SIG-M5 treated with dmso at 0.1 percent for 504 hours (cell line): ENCODE results near the gene RAB40C.
A peak's percentile ranks its signal among the peaks of the same experiment; 100 is the strongest.

Source experiments
- DNase-seq: peaks from one replicate; lab custom pipeline; 2025; ENCODE audit not compliant: unreplicated experiment; lab: John Stamatoyannopoulos, UW

RAB40C gene

DNA sequence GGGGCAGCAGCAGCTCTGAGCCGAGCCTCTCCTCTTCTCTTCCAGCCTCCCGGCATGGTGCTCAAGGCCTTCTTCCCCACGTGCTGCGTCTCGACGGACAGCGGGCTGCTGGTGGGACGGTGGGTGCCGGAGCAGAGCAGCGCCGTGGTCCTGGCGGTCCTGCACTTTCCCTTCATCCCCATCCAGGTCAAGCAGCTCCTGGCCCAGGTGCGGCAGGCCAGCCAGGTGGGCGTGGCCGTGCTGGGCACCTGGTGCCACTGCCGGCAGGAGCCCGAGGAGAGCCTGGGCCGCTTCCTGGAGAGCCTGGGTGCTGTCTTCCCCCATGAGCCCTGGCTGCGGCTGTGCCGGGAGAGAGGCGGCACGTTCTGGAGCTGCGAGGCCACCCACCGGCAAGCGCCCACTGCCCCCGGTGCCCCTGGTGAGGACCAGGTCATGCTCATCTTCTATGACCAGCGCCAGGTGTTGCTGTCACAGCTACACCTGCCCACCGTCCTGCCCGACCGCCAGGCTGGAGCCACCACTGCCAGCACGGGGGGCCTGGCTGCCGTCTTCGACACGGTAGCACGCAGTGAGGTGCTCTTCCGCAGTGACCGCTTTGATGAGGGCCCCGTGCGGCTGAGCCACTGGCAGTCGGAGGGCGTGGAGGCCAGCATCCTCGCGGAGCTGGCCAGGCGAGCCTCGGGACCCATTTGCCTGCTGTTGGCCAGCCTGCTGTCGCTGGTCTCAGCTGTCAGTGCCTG, 15.7 kb upstream of the RAB40C start:
- DNase-seq, result no peak

GRCh38 chr16:575354-576196, 14.3 kb upstream of the RAB40C start:
- no peak for DNase-seq

- DNase-seq, result no peak
Measured at GRCh38 chr16:576197-576822, 13.6 kb upstream of the RAB40C start.

DNA sequence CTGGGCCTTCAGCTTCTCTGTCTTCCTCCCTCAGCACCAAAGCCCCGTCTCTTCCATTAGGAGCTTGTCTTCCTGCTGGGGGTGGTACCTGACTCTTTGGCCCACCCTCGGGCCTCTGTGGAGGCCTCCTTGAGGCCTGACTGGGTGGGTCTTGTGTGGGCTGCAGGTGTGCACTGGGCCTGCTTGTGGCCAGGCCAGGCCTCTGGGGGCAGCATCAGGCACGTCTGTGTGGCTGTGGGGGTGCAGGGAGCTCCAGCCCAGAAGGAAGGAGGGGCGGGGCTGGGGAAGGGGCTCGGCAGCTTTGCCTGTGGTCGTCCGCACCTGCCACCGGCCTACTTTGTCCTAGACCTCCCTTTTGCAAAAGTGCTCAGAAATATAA, 13.1 kb upstream of the RAB40C start:
- DNase-seq, result no peak

- DNase-seq, result no peak
Measured at GRCh38 chr16:577796-578195, 12.1 kb upstream of the RAB40C start.

- DNase-seq, result no peak
Measured at GRCh38 chr16:578232-578869, 11.5 kb upstream of the RAB40C start.

DNA sequence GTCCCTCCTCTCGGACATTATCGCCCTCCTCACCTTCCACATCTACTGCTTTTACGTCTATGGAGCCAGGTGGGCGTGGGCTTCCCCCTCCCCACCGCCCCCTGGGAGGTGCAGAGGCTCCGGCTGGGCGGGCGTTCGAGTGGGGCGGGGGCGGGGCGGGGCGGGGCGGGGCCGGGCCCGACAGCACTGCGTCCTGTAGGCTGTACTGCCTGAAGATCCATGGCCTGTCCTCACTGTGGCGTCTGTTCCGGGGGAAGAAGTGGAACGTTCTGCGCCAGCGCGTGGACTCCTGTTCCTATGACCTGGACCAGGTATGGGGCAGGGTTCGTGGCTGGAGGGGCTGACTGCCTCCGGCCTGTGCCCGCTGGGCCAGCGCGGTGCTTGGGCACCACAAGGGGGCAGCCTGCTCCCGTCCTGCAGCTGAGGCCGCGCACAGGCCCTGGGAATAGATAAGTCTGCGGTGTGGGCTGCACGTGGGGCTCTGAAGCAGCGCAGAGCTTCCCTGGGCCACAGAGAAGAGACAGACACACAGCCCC, 10.9 kb upstream of the RAB40C start:
- peak; percentile 59 for DNase-seq

DNA sequence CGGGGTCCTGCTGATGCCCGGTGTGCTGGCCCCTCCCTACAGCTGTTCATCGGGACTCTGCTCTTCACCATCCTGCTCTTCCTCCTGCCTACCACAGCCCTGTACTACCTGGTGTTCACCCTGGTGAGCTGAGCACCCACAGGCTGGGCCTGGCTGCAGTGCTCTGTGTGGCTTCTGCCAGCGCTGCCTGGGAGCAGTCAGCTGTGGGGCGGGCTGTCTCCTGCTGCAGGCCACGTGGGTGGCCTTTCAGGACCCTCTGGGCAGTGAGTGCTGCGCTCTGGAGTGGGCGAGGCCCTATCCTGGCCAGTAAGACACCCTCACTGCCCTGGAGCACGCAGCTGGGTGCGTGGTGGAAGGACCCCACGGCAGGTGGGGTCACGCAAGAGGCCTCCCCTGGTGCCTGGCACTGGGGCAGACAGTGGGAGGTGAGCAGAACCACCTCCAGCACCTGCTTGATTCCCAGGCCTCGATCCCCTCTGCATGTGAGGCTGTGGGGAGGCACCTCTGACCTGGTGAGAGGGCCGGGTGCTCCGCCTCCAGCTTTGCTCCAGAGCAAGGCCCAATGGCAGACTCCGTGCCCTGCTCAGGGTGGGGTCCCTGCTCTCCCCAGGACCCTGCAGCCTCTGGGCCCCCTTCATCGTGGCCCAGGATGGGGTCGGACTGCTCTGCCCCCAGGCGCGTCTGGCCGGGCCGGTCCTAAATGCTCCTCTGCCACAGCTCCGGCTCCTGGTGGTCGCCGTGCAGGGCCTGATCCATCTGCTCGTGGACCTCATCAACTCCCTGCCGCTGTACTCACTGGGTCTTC, 9.5 kb upstream of the RAB40C start:
- no peak for DNase-seq

DNA sequence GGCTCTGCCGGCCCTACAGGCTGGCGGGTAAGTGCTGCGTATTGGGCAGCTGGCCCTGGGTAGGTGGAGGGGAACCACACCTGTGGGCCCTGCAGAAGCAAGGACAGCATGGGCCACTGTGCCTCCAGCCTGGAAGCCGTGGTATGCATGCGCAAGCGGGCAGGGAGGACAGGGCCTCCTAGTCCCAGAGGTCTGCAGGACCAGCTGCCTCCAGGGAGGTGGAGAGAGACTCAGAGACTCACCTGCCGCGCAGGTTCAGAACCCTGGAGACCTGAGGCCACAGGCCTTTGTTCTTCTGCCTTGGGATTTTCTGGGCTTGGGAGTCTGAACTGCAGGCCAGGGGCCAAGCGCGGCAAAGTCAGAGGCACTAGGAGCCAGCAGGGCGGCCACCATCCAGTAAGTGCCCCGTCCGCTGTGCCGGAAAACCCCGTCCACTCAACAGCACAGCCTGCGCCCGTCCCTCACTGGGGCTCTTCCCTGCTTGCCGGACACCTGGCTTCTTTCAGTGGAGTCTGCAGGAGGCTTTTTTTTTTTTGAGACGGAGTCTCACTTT, 8.8 kb upstream of the RAB40C start:
- DNase-seq, result no peak

DNA sequence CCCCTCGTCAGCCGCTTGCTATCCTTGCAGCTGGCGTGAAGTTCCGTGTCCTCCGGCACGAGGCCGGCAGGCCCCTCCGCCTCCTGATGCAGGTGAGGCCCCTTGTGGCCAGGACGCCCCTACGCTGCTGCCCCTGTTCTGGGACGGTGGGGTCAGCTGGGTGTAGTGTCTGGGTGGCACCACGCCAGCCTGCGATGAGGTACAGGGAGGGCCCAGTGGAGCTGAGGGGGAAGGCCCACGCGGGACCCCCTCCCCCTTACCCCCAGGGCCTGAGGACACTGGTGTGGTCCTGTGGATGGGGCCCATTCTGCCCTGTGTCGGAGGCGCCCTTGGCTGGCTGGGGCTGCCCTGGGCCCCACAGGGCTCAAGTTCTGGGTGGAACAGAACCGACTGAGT, 7.7 kb upstream of the RAB40C start:
- DNase-seq, result no peak

DNA sequence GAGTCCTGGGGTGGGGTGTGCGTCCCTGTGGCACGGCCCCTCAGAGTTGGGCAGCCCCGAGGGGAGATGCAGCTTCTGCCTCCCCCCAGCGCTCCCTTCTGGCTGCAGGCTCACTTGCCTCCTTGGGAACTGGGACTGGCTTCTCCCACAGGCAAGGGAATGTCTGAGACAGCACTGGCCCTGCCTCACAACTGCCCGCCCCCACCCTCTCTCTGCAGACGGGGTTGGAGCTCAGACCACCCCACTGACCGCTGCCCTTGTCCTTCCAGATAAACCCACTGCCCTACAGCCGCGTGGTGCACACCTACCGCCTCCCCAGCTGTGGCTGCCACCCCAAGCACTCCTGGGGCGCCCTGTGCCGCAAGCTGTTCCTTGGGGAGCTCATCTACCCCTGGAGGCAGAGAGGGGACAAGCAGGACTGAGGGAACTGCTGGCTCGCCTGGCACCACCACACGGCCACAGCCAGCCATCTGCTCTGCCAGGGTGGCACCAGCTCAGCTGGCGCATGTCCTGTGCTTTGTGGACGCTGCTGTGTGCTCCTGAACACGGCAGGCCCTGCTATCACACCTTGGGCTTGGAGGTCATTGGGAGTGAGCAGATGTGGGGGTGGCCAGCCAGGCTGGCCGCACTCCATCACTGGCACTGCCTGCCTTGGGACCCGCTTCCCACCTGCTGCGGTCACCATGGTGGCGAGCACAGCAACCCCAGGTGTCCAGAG, 7.1 kb upstream of the RAB40C start:
- no peak for DNase-seq

GRCh38 chr16:583470-583814, 6.4 kb upstream of the RAB40C start:
- no peak for DNase-seq

DNA sequence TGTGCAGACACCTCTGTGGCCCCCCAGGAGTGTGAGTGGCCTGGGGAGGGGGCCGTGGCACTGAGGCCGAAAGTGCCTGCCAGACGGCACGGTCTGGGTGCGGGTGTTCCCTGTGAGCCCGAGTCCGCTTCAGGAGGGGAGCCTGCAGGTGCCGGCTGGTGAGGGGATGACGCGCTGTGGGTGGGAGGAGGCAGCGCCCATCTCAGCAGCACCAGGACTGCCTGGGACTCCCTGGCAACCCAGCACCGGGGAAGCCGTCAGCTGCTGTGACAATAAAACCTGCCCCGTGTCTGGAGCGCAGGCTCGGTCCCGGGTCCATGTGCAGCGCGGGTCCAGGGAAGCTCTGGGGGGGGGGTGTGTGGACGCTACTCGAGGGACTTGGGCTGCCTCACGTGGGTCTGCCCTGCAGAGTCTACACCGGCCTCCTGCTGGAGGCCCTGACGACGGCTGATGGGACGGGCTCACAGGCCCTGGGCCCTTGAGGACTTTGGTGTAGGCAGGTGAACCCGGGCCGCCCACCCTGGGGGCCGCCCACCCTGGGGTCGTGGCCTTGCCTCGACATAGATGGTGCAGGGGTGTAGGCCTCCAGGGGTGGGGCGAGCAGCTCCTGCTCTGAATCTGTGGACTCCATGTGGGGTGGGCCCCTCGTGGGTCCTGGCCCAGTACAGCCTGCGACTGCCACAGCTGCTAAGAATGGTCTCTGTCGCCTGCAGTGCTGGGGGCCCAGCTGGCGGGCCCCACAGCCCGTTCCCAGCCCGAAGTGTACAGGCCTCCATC, 5.9 kb upstream of the RAB40C start:
- no peak for DNase-seq

DNA sequence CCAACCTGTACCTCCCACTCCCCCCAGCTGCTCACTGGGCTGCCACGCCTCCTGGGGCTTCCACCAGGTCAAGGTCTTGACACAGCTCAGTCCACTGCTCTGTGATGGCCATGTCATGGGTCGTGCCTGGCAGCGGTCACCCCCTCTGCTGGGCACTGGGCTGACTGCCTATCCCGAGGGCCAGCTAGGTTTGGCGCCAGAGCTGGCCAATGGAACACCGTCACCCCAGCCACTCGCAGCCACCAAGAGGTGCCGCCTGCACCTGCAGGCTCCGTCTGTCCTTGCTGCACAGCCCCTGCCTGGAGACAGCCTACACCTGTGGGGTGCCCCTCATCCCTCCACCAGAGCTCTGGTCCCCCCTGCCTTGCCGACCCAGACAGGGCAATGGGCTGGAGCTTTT, 4.5 kb upstream of the RAB40C start:
- DNase-seq, result no peak

GRCh38 chr16:586047-586644, 3.7 kb upstream of the RAB40C start:
- no peak for DNase-seq

GRCh38 chr16:586645-587590, 2.9 kb upstream of the RAB40C start:
- no peak for DNase-seq

GRCh38 chr16:588639-588888, 1.3 kb upstream of the RAB40C start:
- DNase-seq, result peak; percentile 19
